GM18858 (cell line): ENCODE results near the gene KRTAP10-10.
"Not testable (repeated sequence)": the region's sequence is repeated elsewhere in the genome, so short reads cannot be mapped to it uniquely, and the experiment has no call there.

Experiments used
- ATAC-seq: cut with Tn5 transposase; IDR thresholded peaks from one replicate; pipeline ENCODE4 v1.9.1; 2021; ENCODE audit not compliant: unreplicated experiment

Gene KRTAP10-10

DNA sequence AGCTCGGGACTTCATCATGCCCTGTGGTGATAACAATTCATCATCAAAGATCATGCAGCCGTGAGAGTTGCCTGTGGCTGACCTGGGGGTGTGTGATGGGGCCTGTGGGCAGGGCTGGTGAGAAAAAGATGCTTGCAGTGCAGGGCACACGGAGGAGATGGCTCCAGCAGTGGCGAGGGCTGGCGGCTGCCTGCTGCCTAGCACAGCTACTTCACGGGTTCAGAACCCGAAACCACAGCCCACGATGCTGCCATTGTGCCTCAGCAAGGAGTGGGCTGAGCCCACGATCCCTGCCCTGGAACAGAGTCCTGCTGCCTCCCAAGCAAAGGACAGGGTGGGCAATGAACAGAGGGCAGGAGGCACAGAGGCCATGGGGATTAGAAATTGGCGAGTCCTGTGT, 10.9 kb upstream of the KRTAP10-10 start:
- no peak for ATAC-seq

DNA sequence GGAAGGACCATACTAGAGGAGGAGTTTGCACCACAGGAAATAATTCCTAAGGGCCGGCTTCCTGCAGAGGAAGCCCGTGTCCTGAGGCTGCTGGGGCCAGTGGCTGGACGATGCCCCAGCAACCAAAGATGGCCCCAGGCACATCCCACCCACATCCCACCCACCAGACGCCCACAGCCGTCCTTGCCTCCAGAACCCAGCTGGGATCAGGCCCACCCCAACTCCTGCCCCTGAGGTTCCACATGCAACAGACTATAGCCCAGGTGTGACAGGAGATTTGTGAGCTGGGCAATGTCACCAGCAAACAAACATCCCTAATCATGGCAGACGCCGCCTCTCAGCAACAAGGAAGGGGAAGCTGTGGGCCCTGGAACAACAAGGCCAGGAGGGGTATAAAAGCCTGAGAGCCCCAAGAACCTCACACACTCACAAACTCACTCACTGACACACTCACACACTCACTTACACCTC, 10.4 kb upstream of the KRTAP10-10 start, which contains the start of gene KRTAP10-9:
Gene KRTAP10-9, plus strand, starts transcription at position 421 of the 471 bp plus-strand sequence. CDS start 79 bp downstream, outside the sequence.
- ATAC-seq = no peak

- not testable (repeated sequence) for ATAC-seq
Observed at GRCh38 chr21:44627181-44627822, 9.9 kb upstream of the KRTAP10-10 start.

GRCh38 chr21:44627831-44628233, 9.3 kb upstream of the KRTAP10-10 start:
- not testable (repeated sequence) for ATAC-seq

DNA sequence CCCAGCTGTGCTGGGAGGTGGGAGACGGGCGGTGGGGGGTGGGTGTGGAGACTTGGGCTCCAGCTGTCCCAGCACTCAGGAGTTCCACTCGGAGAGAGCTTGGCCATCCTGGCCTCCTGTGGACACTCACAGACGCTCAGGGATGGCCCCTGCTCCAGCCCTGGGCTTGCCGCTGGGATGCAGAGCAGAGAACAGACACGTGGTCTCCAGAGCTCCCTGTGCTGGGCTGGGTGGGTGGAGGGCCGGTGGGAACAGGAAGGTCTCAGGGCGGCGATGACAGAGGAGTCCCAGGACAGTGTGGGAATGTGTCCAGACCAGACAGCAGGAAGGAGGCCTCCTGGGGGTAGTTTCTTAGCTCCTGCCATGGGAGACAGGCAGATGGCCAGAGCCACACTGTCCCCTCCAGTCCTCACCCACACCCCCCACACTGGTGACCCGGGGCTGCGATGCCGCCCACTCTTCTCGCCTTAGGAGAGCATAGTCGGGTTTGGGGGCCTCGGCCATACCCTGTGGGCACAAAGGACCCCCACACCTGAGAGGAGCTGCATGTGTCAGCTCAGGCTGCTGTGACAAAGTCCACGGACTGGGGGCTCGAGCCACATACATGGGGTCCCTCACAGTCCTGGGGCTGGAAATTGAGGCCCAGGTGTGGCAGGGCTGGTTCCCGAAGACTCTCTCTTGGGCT, 8.3 kb upstream of the KRTAP10-10 start:
- ATAC-seq = no peak

GRCh38 chr21:44630440-44630839, 6.7 kb upstream of the KRTAP10-10 start:
- ATAC-seq = no peak

DNA sequence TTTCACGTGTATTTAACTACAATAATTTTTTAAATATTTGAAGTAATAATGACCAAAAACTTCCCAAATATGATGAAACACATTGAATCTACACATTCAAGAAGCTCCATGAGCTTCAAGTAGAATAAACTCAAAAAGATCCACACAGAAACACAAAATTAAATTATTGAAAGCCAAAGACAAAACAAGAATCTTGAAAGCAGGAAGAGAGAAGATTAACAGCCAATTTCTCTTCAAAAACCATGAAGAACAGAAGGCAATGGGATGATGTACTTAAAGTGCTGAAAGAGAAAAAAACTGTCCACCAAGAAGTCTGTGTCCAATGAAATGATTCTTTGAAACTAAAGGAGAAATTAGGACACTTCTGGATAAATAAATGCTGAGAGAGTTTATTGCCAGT, 5.1 kb upstream of the KRTAP10-10 start:
- no peak for ATAC-seq

DNA sequence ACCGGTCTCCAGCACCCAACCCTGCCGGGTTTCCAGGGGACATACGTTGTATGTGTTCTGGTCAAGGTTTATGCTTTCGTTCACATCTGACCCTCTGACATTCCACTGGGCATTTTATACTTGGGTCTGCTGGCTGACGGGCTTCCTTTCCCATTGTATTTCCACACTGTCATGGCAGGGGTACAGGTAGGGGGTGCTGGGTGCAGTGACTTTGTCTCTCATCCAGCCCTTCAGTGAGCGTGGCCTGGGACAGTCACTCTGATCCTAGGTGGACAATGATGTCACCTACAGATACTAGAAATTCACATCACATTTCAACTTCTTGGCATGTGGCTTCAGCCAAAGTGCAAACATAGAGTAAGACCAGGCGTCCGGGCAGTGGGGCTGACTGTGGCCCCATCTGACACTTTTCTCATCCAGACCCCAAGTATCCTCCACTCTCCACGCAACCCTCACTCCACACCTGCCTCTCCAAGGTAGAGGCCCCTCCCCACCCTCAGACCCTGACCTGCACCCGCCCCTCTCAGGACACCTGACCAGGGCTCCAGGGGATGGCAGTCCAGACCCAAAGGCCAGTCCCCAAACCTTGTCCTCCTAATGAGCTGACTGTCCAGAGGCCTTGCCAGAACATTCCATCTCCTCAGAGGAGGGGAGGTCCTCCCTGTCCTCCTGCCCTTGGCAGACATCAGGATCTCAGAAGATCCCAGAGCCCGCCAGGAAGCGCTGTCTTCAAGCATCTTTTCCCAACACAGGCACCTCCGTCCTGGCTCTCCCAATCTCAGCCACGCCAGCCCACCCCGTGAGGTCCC, 743 bp upstream of the KRTAP10-10 start:
- ATAC-seq = no peak

GRCh38 chr21:44637851-44638348, 744 bp downstream of the KRTAP10-10 start:
- ATAC-seq = not testable (repeated sequence)

DNA sequence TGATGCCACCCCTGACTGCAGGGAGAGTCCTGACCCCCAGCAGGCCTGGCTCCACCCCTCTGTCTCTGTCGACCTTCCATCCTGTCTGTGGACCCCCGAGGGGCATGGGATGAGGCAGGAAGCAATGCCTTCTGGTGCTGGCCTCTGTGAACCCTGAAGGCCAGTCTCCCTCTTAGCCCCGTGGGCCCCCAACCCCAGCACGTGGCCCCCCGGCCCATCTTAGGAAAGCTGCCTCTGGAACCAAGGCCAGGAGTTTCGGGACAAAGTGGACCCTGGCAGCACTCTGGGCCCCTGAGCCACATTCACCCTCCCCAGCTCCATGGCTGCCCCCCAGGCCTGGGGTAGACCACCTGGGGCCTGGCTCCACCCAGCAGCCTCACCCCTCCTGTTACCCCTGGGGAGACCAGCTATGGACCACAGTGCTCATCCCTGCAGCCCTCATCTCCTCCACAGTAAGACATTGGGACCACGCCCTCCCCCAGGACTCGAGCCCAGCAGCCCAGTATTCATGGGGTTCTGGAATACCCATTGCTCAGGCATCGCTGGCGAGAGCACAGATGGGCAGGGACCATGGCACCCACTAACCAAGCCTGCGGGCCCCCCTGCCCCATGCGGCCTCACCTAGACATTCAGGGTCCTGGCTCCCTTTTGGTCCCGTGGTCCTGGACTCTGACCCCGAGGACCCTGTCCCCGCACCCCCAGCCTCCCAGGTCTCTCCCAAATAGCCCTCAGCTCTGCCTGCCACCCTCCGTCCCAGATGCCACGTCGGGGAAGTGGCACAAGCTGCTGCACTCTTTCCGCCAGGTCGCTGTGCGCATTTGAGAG, 1.6 kb downstream of the KRTAP10-10 start:
- not testable (repeated sequence) for ATAC-seq

GRCh38 chr21:44639331-44639655, 2.1 kb downstream of the KRTAP10-10 start:
- no peak for ATAC-seq

DNA sequence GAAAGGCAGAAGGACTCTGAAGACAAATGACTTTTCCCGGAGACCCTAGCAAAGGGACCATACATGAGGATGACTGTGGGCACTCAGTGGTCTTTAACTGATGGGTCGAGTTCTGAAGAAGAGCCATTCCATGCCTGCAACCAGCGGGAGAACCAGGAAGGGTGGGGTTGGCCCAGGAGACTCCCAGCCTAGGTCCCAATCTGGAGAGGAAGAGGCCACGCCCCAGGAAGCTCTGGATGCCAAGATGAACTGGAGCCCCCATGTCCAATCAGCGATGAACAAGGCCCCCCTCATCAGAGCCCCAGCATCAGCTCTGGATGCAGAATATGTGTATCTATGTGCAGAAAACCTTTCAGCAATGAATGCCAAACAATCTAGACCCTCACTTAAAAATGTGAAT, 3.6 kb downstream of the KRTAP10-10 start:
- no peak for ATAC-seq

DNA sequence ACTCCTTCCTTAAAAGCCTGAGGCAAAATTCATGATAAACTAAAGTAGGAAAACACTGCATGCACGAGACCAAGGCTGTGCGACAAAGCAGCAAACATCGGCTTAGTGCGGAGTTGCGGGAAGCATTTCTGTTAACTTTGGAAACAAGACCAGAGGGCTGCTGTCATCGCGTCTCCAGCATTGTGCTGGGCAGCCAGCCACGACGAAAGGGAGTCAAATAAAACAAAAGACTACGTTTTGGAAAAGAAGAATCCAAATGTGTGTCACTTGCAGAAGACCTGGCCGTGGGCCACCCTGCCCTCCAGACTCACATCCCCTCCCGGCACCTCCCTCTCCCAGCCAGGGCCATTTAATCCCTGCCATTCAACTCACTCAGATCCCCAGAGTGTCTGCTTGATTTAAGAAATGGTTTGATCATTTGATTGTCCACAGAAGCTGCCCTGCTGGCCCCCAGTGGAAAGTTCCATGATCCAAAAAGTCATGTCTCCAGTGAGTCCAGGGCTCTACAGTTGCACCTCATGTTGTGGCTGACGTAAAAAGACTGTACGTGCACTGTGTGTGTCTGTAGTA, 6.7 kb downstream of the KRTAP10-10 start:
- ATAC-seq = no peak

DNA sequence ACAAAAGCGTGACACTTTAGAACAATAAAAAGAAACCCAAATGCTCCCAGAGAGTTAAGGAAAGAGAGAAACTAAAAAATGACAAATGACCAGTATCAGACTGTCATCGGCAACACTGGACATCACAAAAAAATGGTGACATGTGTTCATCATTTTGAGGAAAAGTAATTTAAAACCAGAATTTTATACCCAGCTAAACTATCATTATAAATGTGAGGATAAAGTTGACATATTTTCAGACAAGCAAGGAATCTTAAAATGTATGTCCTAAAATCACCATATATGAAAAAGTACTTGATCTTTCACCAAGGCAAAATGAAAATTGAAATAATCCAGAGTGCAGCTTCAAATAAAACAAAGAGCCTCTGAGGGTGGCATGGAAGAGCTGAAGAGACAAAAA, 7.7 kb downstream of the KRTAP10-10 start:
- no peak for ATAC-seq

- not testable (repeated sequence) for ATAC-seq
Observed at GRCh38 chr21:44646366-44647221, 9.4 kb downstream of the KRTAP10-10 start, which contains the start of gene KRTAP10-11. KRTAP10-11 (plus strand) TSS chr21:44646414; CDS start chr21:44646459, 45 bp downstream.

DNA sequence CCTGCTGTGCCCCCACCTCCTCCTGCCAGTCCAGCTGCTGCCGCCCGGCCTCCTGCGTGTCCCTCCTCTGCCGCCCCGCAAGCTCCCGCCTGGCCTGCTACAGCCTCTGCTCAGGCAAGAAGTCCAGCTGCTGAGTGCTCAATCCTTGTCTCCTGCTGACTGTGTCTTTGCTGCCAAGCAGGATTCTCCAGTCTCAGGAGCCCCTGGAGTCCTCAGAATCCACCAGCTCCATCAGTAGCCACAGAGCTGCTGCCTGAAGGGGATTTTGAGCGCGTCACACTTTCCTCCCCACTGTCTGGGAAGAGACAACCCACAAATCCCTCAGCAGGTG, 10.0 kb downstream of the KRTAP10-10 start:
- no peak for ATAC-seq

- no peak for ATAC-seq
Observed at GRCh38 chr21:44648557-44649311, 11.6 kb downstream of the KRTAP10-10 start.

GRCh38 chr21:44649521-44650100, 12.5 kb downstream of the KRTAP10-10 start:
- ATAC-seq = no peak
